Non-pigmented ciliary epithelial cell (primary cell): ENCODE results near the gene NRCAM.
"Not testable (repeated sequence)": the region's sequence is repeated elsewhere in the genome, so short reads cannot be mapped to it uniquely, and the experiment has no call there.

Source experiments
- DNase-seq: peaks from one replicate; pipeline ENCODE4 v3.0.0-alpha.2; 2010; ENCODE audit warnings: low read depth

Gene NRCAM

DNA sequence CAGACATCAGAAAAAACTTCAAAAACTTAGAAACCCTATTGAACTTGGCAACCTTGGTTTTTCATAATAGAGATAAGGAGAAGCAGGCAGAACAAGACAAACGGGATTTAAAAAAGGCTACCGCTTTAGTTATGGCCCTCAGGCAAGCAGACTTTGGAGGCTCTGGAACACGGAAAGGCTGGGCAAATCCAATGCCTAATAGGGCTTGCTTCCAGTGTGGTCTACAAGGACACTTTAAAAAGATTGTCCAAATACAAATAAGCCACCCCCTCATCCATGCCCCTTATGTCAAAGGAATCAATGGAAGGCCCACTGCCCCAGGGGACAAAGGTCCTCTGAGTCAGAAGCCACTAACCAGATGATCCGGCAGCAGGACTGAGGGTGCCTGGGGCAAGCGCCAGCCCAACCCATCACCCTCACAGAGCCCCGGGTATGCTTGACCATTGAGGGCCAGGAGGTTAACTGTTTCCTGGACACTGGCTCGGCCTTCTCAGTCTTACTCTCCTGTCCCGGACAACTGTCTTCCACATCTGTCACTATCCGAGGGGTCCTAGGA is 115.3 kb downstream of the NRCAM start:
- no peak for DNase-seq

DNA sequence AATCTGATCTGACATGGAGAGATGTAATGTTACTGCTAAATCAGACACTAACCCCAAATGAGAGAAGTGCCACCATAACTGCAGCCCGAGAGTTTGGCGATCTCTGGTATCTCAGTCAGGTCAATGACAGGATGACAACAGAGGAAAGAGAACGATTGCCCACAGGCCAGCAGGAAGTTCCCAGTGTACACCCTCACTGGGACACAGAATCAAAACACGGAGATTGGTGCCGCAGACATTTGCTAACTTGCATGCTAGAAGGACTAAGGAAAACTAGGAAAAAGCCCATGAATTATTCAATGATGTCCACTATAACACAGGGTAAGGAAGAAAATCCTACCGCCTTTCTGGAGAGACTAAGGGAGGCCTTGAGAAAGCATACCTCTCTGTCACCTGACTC is 115.8 kb downstream of the NRCAM start:
- not testable (repeated sequence) for DNase-seq

DNA sequence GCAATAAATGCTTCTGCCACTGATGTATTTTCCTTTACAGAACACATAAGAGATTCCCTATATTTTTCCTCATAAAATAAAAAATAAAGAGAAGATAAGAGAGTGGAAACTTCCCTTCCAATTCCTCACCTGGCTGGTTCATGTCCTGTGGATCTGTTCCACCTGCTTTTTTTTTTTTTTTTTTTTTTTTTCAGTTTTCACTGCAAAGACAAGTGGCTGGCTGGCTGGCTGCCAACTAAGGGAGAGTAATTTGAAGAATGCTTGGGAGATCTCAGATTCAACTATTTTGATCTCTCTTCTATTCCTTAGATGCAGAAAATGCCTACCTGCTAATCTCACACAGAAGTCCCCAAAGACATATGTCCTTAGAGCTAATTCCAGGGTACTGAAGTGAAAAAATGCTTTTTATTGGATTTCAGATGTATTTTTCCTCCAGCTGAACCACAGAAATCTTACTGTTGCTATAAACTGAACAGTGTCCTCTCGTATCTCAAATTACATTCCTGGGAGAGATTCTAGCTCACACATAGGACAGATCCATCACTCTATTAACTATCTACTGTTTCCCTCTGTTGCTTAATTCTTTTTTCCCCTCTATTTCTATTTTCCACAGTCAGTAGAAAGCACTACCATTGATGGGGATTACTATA is 120.8 kb downstream of the NRCAM start:
- DNase-seq, result no peak

DNA sequence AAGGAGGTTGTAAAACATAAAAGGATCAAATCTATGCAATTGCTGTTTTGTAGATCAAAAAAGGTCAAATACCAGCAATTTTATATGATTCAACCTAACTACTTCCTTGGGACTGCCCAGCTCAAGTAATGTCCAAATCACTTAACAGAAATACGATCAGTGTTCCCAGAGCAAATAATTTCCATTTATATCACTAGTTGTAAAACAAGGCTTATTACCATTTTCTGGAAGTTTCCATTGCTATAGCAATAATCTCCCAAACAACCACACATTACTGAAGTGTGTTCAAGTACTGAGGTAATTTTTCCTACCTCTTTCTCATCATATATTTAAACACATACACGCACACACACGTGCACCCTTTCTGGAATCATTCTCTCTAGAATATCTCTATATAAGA is 123.3 kb downstream of the NRCAM start:
- DNase-seq, result no peak

DNA sequence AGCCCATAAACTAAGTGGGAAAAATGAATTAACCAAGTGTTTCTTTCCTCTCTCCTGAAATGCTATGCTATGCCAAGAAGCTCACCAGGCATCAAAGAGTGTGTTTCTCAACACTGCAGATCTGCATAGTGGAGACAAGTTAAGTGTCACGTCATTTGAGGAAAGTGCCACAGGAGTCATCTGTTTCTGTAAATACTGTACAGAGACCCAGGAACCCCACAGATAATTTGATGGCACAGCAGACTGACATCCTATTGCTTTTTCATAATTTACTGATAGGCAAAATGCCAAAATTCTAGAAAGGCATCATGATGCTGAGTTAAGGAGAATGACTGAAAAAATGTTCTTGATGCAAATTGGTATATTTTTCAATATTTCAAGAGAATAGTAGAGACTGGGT is 124.3 kb downstream of the NRCAM start:
- DNase-seq, result no peak

DNA sequence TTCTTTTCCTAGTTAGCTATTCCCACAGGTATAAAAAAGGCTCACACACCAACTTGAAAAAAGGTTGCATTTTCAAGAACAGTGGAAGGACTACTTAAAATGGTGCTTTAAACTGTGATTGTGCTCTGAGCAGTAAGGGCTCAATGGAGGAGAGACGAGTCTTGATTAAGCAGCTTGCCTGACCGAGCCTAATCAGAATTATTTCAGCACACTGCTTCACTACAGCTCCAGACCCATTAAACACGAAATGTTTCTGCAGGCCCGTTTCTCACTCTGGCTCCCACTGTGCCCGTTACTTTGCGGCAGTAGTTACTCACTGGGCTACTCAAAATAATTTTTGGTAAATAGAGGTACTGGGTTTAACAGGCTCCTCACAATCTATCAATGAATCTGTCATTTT is 126.0 kb downstream of the NRCAM start:
- no peak for DNase-seq

DNA sequence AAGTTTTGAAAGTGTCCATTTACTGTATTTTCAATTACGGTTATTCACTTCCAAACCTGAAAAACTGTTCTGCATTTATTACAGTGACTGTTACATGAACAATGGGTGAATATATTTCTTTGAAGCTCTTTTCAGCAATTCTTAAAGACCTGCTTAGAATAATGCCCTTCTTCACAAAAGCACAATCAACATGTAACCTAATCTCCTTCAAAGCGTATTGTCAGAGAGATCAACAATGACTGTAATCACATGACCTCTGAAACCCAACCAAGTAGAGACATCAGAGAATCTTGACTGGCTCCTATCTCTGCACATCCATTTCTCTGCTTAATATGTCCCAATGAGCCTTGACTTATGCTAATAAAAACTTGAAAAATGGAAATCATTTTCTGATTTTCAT is 126.7 kb downstream of the NRCAM start:
- no peak for DNase-seq

DNA sequence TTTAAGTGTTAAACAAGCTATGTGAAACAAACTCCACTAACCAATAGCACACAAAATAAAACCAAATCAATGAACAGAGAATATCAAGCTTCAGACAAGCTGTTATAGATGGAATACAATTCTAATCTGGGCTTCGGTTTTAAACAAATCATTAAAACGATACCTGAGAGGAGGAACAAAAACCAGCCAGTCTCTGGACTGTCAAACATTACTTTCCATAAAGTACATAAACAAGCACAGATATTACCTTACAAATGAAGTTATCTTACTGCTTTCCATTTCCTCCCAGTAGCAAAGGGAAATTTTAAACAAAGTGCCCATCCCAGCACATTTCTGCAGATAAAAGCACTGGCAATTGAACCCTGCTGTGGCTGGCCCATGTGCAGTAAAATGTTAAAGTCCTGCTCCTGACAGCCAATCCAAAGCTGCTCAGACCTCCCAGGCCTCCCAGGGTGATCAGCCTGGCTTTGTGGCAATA is 128.0 kb downstream of the NRCAM start:
- no peak for DNase-seq

DNA sequence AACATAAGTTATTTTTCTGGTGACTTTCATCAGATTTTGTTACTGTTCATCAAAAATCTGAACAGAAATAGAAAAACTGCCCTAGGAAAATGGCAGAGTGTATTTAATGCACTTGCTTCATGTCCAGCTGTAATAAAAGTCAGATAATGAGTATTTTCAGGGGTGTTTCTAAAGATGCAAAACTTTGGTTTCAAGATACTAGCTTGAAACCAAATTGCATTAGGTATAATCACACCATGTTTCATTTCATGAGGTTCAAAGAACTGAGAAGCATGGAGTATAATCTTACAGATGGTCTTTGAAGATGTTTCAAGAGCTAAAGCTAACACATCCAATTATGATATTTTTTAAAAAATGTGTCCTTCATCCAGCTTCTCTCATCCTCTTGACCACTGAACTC is 128.9 kb downstream of the NRCAM start:
- DNase-seq, result no peak

DNA sequence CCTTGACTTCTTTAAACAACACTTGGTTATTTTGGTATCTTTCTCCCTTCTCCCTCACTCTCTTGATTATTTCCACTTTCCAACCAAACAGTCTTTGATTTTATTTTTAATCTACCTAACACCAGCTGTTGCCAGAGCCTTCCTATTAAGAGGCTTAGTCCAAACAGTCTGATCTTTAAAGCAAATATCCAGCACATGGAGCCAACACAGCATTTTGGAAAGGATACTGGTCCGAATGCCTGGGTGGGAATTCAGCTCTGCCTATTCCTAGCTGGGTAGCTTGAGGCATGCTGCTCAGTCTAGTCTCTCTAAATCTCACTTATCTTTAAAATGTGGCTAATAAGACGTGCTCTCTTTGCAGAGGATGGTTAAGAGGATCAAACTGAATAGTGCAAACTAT is 129.3 kb downstream of the NRCAM start:
- no peak for DNase-seq

DNA sequence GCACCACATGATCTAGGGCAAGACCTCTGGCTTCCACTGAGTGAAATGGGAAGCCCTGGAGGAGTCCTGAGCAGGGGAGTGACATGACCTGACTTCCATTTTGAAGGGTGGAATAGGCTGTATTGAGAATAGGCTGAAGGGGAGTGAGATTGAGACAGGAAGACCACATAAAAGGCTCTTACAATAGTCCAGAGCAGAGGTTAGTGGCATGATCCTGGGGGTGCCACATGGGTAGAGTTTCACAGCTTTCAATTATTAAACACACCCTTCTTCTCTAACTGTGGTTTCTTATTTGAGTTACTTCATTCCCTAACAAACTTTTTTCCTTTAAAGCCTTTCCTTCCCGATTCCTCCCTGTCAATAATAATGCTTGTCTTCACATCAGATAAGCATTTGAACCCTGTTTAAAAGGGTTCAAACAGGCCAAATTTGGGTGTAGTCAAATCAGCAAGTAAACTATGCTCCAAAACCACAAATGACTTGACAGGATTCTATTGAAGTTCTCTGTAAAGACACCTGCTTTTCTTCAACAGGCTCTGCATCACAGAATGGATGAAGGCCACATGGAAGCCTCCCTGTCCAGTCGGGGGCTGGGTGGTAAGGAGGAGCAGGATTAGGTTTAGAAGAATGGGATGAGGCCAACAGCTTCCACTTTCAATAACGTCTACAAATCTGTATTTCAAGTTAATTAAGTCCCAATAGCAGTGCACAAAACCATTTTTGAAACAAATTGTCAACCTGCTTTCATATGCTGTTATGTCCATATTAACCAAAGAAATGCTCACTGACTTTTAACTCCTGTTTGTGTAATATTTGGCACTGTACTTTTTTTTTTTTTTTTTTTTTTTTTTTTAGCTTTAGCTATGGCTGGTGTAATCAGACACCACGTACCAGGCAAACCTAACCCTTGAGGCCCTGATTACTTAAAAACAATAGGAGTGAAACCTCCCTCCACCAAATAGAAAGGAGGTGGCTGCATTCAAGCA is 131.9 kb downstream of the NRCAM start:
- DNase-seq, result no peak

- DNase-seq, result no peak
Measured at GRCh38 chr7:108322925-108323832, 133.1 kb downstream of the NRCAM start.

- no peak for DNase-seq
Measured at GRCh38 chr7:108322046-108322445, 134.2 kb downstream of the NRCAM start.

- DNase-seq, result no peak
Measured at GRCh38 chr7:108321359-108321758, 134.9 kb downstream of the NRCAM start.

GRCh38 chr7:108316708-108317107 is 139.5 kb downstream of the NRCAM start:
- DNase-seq, result no peak

GRCh38 chr7:108314551-108314950 is 141.7 kb downstream of the NRCAM start:
- DNase-seq, result no peak

GRCh38 chr7:108314049-108314448 is 142.2 kb downstream of the NRCAM start:
- DNase-seq, result no peak

- DNase-seq, result no peak
Measured at GRCh38 chr7:108313086-108313485, 143.2 kb downstream of the NRCAM start.

- DNase-seq, result peak; percentile 69
Measured at GRCh38 chr7:108311446-108312168, 144.6 kb downstream of the NRCAM start.

GRCh38 chr7:108310351-108310750 is 145.9 kb downstream of the NRCAM start:
- DNase-seq, result peak; percentile 52

- peak; percentile 82 for DNase-seq
Measured at GRCh38 chr7:108308903-108309302, 147.3 kb downstream of the NRCAM start.
